GM23338 (cell line): Measurements from ENCODE around the gene CMIP.

Experiments used
- CREB1 ChIP-seq: fragments of 250-450 bp; sonication (Bioruptor Pico); IDR thresholded peaks from 2 replicates; pipeline ENCODE4 v1.5.0; 2020; ENCODE audit warnings: low read depth, mild to moderate bottlenecking, moderate library complexity
- CTCF ChIP-seq, 2 experiments: fragments of 200-600 bp in 1 of 2; sonication (generic) in 1 of 2; conservative IDR thresholded peaks; 2 replicates each; pipeline versions ENCODE4 v1.5.1 to v1.6.1; 2016 to 2017; ENCODE audit warnings: antibody characterized with exemption in 2 of 2, low read depth in 2 of 2, mild to moderate bottlenecking in 2 of 2, moderate library complexity in 1 of 2
- EZH2 ChIP-seq: fragments of 200-600 bp; sonication (generic); IDR thresholded peaks from one replicate; pipeline ENCODE4 v1.8.0; 2017; ENCODE audit warnings: antibody characterized with exemption, mild to moderate bottlenecking, low read depth; ENCODE audit not compliant: unreplicated experiment
- EZH2phosphoT487 ChIP-seq: fragments of 200-600 bp; sonication (generic); IDR thresholded peaks from one replicate; pipeline ENCODE4 v1.8.1; 2018; ENCODE audit warnings: antibody characterized with exemption; ENCODE audit not compliant: unreplicated experiment
- JUNB ChIP-seq: IDR thresholded peaks from one replicate; pipeline ENCODE4 v1.6.1; 2016; ENCODE audit warnings: antibody characterized with exemption; ENCODE audit not compliant: unreplicated experiment
- POLR2AphosphoS5 ChIP-seq: IDR thresholded peaks from 2 replicates; pipeline ENCODE4 v1.6.1; 2016; ENCODE audit warnings: antibody characterized with exemption, low read depth
- ZNF114 ChIP-seq: fragments of 250-450 bp; sonication (Bioruptor Pico); IDR thresholded peaks from 2 replicates; pipeline ENCODE4 v1.5.0; 2020; ENCODE audit warnings: mild to moderate bottlenecking, moderate library complexity
- ZNF331 ChIP-seq: fragments of 250-450 bp; sonication (Bioruptor Pico); IDR thresholded peaks from 2 replicates; pipeline ENCODE4 v1.5.0; 2020; ENCODE audit warnings: low read depth, mild to moderate bottlenecking, moderate library complexity

DNA sequence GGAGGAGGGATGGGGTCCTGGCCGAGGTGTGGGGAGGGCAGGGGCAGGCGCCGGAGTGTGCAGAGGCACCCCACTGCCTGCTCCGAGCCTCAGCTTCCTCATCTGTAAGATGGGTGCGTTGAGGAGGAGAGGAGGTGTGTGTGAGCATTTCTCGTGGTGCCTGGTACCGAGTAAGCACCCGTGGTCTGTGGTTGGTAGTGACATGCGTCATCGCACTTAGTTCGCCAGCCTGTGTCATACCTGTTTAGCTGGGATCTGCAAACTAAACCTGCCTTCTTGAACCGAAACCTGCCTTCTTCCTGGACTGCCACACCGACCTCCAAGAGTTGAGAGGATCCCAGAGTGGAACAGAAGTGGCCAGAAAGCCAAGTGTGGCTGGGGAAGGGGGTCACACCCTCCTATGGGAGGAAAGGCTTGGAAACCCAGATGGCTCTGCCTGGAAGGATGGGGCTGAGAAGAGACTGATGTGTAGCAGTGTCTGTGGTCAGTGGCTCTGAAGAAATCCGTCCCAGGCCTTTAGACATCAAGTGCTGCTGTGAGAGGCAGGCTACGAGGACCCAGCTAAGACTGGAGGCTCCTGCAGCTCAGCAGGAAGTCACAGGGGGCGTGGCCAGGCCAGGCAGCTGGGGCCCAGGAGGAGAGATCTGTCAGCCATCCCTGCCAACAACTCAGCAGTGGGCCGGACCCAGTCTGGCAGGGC is 171.9 kb downstream of the CMIP start:
- TF ChIP-seq CTCF (conservative IDR thresholded peaks at IDR 0.05; ENCODE audit: low read depth in 2 of 2) = no peak
- TF ChIP-seq CREB1 (CRISPR knock-in tag) = no peak
- TF ChIP-seq POLR2AphosphoS5 = no peak
- TF ChIP-seq EZH2 = no peak
- TF ChIP-seq JUNB = no peak
- TF ChIP-seq ZNF331 (CRISPR knock-in tag) = no peak
- TF ChIP-seq ZNF114 (CRISPR knock-in tag) = no peak
- no peak for TF ChIP-seq EZH2phosphoT487
